SK-N-SH treated with all-trans-retinoic acid at 6 μM for 48 hours (cell line): ENCODE measurements around the gene ADAM23.

Experiments
- ATAC-seq: fragments of 200-7000 bp; cut with Tn5 transposase; 3 replicates; pipeline ENCODE4 v1.9.1; 2020; ENCODE audit warnings: mild to moderate bottlenecking, moderate library complexity
- ARNTL ChIP-seq: fragments of 450-650 bp; formaldehyde crosslinking; IDR thresholded peaks from 2 replicates; pipeline ENCODE4 v1.5.0; 2020; ENCODE audit warnings: low read depth, mild to moderate bottlenecking, moderate library complexity, borderline replicate concordance
- CSDC2 ChIP-seq: fragments of 250-450 bp; sonication (Bioruptor Pico); IDR thresholded peaks from 2 replicates; pipeline ENCODE4 v1.5.0; 2020; ENCODE audit warnings: mild to moderate bottlenecking, moderate library complexity
- ESRRG ChIP-seq: fragments of 250-450 bp; sonication (Bioruptor Pico); IDR thresholded peaks from 2 replicates; pipeline ENCODE4 v1.6.1; 2021; ENCODE audit warnings: mild to moderate bottlenecking
- GLIS3 ChIP-seq: fragments of 250-450 bp; sonication (Bioruptor Pico); IDR thresholded peaks from 2 replicates; pipeline ENCODE4 v1.5.0; 2020; ENCODE audit warnings: mild to moderate bottlenecking, moderate library complexity
- ISL1 ChIP-seq: fragments of 250-450 bp; sonication (Bioruptor Pico); IDR thresholded peaks from 2 replicates; pipeline ENCODE4 v2.1.2; 2022; ENCODE audit warnings: mild to moderate bottlenecking, moderate library complexity
- OSR1 ChIP-seq: fragments of 250-450 bp; sonication (Bioruptor Pico); IDR thresholded peaks from 2 replicates; pipeline ENCODE4 v1.8.0; 2022; ENCODE audit warnings: moderate library complexity, mild to moderate bottlenecking, inconsistent platforms
- PPARA ChIP-seq: fragments of 250-450 bp; sonication (Bioruptor Pico); IDR thresholded peaks from 2 replicates; pipeline ENCODE4 v1.5.0; 2020; ENCODE audit warnings: mild to moderate bottlenecking, borderline replicate concordance
- TOX ChIP-seq: fragments of 250-450 bp; sonication (Bioruptor Pico); IDR thresholded peaks from 2 replicates; pipeline ENCODE4 v1.8.0; 2021; ENCODE audit warnings: mild to moderate bottlenecking, moderate library complexity, borderline replicate concordance
- ZC3H10 ChIP-seq: fragments of 250-450 bp; sonication (Bioruptor Pico); IDR thresholded peaks from 2 replicates; pipeline ENCODE4 v1.5.1; 2021; ENCODE audit warnings: mild to moderate bottlenecking, moderate library complexity
- ZFP3 ChIP-seq: fragments of 250-450 bp; sonication (Bioruptor Pico); IDR thresholded peaks from 2 replicates; pipeline ENCODE4 v1.5.0; 2020; ENCODE audit warnings: mild to moderate bottlenecking, moderate library complexity
- ZFP30 ChIP-seq: fragments of 450-650 bp; formaldehyde crosslinking; IDR thresholded peaks from 2 replicates; pipeline ENCODE4 v1.5.0; 2022; ENCODE audit warnings: mild to moderate bottlenecking, moderate library complexity
- ZNF565 ChIP-seq: fragments of 450-650 bp; formaldehyde crosslinking; conservative IDR thresholded peaks from 2 replicates; pipeline ENCODE4 v1.5.0; 2020; ENCODE audit warnings: low read depth, mild to moderate bottlenecking, moderate library complexity
- ZNF70 ChIP-seq: fragments of 450-650 bp; formaldehyde crosslinking; IDR thresholded peaks from 2 replicates; pipeline ENCODE4 v1.5.0; 2020; ENCODE audit warnings: mild to moderate bottlenecking, moderate library complexity
- ZNF8 ChIP-seq: fragments of 450-650 bp; formaldehyde crosslinking; IDR thresholded peaks from 2 replicates; pipeline ENCODE4 v1.5.0; 2020; ENCODE audit warnings: mild to moderate bottlenecking, moderate library complexity
- TF ChIP-seq, protein P1 (sequence below): fragments of 250-450 bp; sonication (Bioruptor Pico); IDR thresholded peaks from 2 replicates; pipeline ENCODE4 v1.8.0; 2021; ENCODE audit warnings: low read depth, mild to moderate bottlenecking, moderate library complexity, borderline replicate concordance
- TF ChIP-seq, protein P2 (sequence below): fragments of 250-450 bp; sonication (Bioruptor Pico); IDR thresholded peaks from 2 replicates; pipeline ENCODE4 v1.5.1; 2020; ENCODE audit warnings: low read depth, mild to moderate bottlenecking, moderate library complexity
- TF ChIP-seq, protein P3 (sequence below): fragments of 250-450 bp; sonication (Bioruptor Pico); IDR thresholded peaks from 2 replicates; pipeline ENCODE4 v1.5.1; 2021; ENCODE audit warnings: mild to moderate bottlenecking, moderate library complexity
- TF ChIP-seq, protein P4 (sequence below): fragments of 250-450 bp; sonication (Bioruptor Pico); IDR thresholded peaks from 2 replicates; pipeline ENCODE4 v1.5.0; 2020; ENCODE audit warnings: mild to moderate bottlenecking, moderate library complexity
- TF ChIP-seq, protein P5 (sequence below): fragments of 250-450 bp; sonication (Bioruptor Pico); IDR thresholded peaks from 2 replicates; pipeline ENCODE4 v1.8.0; 2020; ENCODE audit warnings: mild to moderate bottlenecking, moderate library complexity, borderline replicate concordance

The ADAM23 gene

DNA sequence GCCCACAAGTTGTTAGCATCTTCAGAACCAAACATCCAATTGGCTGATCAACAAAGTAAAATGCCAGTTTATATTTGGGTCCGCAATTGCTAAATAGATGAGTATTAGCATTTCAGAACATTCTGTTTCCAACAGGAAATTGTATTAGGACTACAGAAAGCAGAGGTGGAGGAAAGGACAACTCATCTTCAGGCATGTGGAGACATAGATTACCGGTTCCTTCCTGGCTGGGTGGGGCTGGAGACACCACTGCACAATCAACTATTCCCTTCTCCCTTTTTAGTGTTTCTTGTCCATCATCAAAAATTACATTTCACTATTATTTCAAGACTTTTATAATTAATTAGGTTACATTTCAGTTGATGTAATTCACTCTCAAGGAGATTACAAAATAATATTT is 83.8 kb downstream of the ADAM23 start:
- TF ChIP-seq ZNF565 (CRISPR knock-in tag), result no peak
- no peak for TF ChIP-seq ZC3H10 (CRISPR knock-in tag)
- no peak for TF ChIP-seq CSDC2
- TF ChIP-seq, protein P1, sequence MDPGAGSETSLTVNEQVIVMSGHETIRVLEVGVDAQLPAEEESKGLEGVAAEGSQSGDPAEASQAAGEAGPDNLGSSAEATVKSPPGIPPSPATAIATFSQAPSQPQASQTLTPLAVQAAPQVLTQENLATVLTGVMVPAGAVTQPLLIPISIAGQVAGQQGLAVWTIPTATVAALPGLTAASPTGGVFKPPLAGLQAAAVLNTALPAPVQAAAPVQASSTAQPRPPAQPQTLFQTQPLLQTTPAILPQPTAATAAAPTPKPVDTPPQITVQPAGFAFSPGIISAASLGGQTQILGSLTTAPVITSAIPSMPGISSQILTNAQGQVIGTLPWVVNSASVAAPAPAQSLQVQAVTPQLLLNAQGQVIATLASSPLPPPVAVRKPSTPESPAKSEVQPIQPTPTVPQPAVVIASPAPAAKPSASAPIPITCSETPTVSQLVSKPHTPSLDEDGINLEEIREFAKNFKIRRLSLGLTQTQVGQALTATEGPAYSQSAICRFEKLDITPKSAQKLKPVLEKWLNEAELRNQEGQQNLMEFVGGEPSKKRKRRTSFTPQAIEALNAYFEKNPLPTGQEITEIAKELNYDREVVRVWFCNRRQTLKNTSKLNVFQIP (CRISPR knock-in tag), result no peak
- TF ChIP-seq GLIS3 (CRISPR knock-in tag), result no peak
- TF ChIP-seq ZFP3 (CRISPR knock-in tag), result no peak
- no peak for TF ChIP-seq ARNTL (CRISPR knock-in tag)
- no peak for TF ChIP-seq ZNF8 (CRISPR knock-in tag)
- TF ChIP-seq, protein P2, sequence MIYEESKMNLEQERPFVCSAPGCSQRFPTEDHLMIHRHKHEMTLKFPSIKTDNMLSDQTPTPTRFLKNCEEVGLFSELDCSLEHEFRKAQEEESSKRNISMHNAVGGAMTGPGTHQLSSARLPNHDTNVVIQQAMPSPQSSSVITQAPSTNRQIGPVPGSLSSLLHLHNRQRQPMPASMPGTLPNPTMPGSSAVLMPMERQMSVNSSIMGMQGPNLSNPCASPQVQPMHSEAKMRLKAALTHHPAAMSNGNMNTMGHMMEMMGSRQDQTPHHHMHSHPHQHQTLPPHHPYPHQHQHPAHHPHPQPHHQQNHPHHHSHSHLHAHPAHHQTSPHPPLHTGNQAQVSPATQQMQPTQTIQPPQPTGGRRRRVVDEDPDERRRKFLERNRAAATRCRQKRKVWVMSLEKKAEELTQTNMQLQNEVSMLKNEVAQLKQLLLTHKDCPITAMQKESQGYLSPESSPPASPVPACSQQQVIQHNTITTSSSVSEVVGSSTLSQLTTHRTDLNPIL (CRISPR knock-in tag), result no peak
- TF ChIP-seq TOX (CRISPR knock-in tag), result no peak
- TF ChIP-seq PPARA (CRISPR knock-in tag), result no peak
- TF ChIP-seq, protein P3, sequence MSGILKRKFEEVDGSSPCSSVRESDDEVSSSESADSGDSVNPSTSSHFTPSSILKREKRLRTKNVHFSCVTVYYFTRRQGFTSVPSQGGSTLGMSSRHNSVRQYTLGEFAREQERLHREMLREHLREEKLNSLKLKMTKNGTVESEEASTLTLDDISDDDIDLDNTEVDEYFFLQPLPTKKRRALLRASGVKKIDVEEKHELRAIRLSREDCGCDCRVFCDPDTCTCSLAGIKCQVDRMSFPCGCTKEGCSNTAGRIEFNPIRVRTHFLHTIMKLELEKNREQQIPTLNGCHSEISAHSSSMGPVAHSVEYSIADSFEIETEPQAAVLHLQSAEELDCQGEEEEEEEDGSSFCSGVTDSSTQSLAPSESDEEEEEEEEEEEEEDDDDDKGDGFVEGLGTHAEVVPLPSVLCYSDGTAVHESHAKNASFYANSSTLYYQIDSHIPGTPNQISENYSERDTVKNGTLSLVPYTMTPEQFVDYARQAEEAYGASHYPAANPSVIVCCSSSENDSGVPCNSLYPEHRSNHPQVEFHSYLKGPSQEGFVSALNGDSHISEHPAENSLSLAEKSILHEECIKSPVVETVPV (CRISPR knock-in tag), result no peak
- TF ChIP-seq ESRRG, result no peak
- TF ChIP-seq, protein P4, sequence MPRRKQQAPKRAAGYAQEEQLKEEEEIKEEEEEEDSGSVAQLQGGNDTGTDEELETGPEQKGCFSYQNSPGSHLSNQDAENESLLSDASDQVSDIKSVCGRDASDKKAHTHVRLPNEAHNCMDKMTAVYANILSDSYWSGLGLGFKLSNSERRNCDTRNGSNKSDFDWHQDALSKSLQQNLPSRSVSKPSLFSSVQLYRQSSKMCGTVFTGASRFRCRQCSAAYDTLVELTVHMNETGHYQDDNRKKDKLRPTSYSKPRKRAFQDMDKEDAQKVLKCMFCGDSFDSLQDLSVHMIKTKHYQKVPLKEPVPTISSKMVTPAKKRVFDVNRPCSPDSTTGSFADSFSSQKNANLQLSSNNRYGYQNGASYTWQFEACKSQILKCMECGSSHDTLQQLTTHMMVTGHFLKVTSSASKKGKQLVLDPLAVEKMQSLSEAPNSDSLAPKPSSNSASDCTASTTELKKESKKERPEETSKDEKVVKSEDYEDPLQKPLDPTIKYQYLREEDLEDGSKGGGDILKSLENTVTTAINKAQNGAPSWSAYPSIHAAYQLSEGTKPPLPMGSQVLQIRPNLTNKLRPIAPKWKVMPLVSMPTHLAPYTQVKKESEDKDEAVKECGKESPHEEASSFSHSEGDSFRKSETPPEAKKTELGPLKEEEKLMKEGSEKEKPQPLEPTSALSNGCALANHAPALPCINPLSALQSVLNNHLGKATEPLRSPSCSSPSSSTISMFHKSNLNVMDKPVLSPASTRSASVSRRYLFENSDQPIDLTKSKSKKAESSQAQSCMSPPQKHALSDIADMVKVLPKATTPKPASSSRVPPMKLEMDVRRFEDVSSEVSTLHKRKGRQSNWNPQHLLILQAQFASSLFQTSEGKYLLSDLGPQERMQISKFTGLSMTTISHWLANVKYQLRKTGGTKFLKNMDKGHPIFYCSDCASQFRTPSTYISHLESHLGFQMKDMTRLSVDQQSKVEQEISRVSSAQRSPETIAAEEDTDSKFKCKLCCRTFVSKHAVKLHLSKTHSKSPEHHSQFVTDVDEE (CRISPR knock-in tag), result no peak
- TF ChIP-seq ZFP30 (CRISPR knock-in tag), result no peak
- no peak for ATAC-seq

DNA sequence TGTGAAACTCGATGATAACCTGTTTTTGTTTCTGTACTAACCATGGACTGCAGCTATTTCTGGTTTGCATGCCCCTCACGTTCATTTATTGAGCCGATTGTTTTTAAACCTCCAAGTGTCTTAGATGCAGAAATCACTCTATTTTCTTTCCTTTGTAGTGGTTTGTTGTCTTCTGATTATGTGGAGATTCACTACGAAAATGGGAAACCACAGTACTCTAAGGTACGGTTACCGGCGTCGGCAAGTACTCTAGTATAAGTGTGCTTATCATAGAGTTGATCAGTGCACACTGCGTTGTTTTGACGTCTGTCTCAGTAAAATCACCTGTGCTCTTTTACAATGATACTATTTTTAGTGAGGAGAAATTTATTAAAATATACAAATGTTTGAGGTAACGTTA is 87.4 kb downstream of the ADAM23 start:
- ATAC-seq, result no peak
- no peak for TF ChIP-seq PPARA (CRISPR knock-in tag)
- no peak for TF ChIP-seq ESRRG
- TF ChIP-seq GLIS3 (CRISPR knock-in tag), result no peak
- TF ChIP-seq, protein P3 (CRISPR knock-in tag), result no peak
- no peak for TF ChIP-seq ZFP30 (CRISPR knock-in tag)
- TF ChIP-seq, protein P1 (CRISPR knock-in tag), result no peak
- no peak for TF ChIP-seq ZNF70 (CRISPR knock-in tag)
- TF ChIP-seq CSDC2, result no peak
- TF ChIP-seq ISL1 (CRISPR knock-in tag), result no peak
- TF ChIP-seq ZC3H10 (CRISPR knock-in tag), result no peak
- no peak for TF ChIP-seq ZNF565 (CRISPR knock-in tag)
- TF ChIP-seq ZNF8 (CRISPR knock-in tag), result no peak
- TF ChIP-seq, protein P5, sequence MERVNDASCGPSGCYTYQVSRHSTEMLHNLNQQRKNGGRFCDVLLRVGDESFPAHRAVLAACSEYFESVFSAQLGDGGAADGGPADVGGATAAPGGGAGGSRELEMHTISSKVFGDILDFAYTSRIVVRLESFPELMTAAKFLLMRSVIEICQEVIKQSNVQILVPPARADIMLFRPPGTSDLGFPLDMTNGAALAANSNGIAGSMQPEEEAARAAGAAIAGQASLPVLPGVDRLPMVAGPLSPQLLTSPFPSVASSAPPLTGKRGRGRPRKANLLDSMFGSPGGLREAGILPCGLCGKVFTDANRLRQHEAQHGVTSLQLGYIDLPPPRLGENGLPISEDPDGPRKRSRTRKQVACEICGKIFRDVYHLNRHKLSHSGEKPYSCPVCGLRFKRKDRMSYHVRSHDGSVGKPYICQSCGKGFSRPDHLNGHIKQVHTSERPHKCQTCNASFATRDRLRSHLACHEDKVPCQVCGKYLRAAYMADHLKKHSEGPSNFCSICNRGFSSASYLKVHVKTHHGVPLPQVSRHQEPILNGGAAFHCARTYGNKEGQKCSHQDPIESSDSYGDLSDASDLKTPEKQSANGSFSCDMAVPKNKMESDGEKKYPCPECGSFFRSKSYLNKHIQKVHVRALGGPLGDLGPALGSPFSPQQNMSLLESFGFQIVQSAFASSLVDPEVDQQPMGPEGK (CRISPR knock-in tag), result no peak
- TF ChIP-seq OSR1 (CRISPR knock-in tag), result no peak
- TF ChIP-seq, protein P2 (CRISPR knock-in tag), result no peak
- TF ChIP-seq ZFP3 (CRISPR knock-in tag), result no peak
